GM18498 (cell line): ENCODE measurements around the gene ZNHIT1.

ENCODE experiments used
- ATAC-seq: cut with Tn5 transposase; IDR thresholded peaks from one replicate; pipeline ENCODE4 v1.9.1; 2021; ENCODE audit warnings: mild to moderate bottlenecking, moderate library complexity; ENCODE audit not compliant: unreplicated experiment

ZNHIT1 gene

DNA sequence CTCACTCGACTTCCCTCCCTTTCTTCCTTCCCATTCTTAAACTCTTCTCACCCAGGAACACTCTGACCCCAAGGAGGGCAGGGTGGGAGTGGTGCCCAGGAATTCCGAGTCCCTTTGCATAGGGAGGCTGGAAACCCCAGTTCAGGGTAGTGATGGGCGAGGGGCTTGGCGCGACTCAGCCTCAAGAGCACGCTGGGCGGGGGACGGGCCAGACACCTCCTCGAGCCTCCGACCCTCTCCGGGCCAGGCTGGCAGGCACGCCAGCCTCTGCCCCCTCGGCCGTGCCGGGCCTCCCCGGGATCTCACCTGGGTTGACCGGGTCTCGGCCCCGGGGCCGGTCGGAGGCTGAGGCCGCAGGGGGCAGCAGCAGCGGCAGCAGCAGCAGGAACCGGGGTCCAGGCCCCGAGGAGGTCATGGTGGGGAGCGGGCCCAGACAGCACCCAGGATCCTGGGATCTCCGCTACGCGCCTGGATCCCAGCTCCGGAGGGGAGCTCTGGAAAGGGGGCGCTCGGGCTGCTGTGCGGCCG lies 1.0 kb upstream of the ZNHIT1 start:
- peak; percentile 29 for ATAC-seq

DNA sequence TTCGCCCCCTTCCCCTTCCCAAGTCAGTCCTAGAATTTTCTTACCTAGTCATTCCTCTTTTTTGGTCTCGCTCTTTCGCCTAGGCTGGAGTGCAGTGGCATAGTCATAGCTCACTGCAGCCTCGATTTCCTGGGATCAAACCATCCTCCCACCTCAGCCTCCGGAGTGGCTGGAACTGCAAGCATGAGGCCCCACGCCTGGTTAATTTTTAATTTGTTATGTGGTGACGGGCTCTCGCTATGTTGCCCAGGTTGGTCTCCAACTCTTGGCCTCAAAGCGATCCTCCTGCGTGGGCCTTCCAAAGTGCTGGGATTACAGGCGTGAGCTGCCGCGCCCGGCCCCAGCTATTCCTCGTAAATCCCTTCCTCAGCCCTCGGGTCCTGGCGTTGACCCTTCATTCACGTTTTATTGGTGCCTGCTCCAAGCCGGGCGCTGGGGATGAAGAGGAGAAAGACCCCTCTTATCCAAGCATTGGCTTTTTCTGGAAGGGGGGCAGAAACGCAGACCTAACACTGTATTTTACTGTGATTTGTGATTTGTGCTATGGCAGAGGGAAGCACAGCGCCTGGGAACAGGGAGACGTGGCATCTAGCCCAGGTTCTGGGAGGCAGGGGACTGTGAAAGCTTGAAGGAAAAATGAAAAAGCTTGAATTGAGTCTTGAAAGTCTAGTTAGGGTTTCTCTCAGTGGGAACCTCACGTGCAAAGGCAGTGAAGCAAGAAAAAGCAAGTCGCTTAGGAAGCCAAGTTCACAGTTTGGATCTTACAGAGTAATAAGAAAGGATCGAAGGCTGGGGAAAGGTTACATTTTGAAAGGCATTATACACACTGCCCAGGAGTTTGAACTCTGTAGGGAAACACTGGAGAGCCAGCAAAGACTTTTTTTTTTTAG lies 516 bp downstream of the ZNHIT1 start:
- ATAC-seq: peak; percentile 16

DNA sequence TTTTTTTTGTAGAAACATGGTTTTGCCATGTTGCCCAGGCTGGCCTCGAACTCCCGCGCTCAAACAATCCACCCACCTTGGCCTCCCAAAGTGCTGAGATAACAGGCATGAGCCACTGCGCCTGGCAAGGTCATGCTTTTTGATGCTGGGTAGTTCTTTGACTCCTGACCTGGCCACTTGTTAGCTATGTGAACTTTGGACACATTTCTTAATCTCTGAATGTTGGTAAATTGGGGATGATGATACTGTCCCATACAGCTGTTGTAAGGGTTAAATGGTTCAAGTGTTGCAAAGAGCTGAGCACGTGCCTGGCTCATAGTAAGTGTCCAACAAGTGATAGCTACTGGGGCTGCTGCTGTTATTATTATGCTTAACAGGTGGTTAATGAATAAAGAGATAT lies 2.3 kb downstream of the ZNHIT1 start:
- no peak for ATAC-seq

DNA sequence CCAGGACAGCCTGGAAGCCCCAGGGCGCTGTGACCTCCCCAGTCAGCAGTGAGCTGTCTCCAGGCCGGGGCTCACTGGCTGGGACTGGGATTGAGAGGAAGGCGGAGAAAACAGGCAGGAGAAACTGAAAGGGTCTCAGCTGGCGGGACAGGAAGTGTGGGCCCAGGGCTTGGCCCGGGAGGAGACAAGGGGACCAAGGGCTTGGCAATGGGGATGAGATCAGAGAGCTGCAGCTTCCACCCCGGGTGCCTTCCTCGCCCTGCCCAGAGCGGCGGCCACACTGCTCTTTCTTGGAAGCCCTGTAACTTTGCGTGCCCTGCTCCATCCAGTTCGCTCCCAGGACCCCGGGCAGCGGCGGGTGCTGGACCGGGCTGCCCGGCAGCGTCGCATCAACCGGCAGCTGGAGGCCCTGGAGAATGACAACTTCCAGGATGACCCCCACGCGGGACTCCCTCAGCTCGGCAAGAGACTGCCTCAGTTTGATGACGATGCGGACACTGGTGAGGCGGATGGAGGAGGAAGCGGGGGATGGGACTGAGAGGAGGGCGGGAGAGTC lies 4.4 kb downstream of the ZNHIT1 start:
- ATAC-seq: no peak

DNA sequence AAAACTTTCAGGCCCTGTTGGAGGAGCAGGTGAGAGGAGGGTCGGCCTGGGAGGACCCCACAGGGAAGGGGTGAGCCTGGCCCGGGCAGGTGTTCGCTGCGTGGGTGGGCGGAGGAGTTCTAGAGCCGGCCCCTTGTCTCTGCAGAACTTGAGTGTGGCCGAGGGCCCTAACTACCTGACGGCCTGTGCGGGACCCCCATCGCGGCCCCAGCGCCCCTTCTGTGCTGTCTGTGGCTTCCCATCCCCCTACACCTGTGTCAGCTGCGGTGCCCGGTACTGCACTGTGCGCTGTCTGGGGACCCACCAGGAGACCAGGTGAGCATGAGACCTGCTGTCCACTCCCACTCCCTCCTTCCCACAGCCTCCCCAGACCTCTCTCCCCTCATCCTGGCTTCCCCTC lies 5.6 kb downstream of the ZNHIT1 start:
- no peak for ATAC-seq

DNA sequence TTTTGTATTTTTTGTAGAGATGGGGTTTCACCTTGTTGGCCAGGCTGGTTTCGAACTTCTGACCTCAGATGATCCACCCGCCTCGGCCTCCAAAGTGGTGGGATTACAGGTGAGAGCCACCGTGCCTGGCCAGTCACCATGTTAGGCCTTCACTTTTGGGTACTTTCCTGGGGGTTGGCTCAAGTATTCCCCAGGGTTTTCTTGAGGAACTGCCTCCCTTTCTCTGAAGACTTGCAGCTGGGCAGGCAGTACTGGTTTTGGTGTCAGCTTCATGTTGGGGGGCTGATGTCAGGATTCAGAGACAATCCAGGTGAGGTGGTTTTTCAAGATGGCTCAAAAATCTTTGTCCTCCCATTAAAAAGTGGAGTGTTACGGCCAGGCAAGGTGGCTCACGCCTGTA lies 7.7 kb downstream of the ZNHIT1 start:
- ATAC-seq: no peak

DNA sequence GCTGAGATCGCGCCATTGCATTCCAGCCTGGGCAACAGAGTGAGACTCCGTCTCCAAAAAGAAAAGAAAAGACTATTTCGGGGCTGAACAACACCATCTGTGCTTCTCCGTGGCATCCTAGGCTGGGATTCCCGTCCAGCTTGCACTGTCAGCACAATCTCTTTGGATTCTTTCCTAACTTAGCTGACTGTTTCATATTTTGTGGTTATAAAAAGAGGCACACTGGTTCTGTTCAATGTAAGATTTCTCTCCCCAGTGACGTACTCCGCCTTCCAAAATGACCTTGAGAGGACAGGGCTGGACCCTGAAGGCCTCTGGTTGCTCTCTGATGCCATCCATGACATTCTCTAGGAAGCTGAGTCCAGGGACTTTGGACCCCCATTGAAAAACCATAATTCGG lies 8.8 kb downstream of the ZNHIT1 start:
- ATAC-seq: no peak

DNA sequence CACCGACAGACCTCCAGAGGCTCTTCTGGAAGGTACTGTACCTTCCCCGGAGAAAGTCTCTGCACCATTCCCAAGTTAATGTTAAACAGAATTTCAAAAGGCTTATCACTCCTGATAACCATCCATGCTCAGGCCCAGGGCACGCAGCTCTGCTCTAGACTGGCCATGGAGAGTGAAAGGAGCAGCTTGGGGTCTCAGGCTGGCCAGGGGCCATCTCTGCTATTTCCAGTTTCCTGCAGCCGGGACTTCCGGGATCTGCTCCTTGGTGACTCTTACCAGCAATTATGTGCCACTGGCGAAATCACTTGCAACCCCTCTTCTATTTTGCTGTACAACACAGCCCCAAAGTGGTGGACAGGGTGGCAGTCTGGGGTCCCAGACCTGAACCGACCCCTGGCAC lies 13.7 kb downstream of the ZNHIT1 start:
- no peak for ATAC-seq

DNA sequence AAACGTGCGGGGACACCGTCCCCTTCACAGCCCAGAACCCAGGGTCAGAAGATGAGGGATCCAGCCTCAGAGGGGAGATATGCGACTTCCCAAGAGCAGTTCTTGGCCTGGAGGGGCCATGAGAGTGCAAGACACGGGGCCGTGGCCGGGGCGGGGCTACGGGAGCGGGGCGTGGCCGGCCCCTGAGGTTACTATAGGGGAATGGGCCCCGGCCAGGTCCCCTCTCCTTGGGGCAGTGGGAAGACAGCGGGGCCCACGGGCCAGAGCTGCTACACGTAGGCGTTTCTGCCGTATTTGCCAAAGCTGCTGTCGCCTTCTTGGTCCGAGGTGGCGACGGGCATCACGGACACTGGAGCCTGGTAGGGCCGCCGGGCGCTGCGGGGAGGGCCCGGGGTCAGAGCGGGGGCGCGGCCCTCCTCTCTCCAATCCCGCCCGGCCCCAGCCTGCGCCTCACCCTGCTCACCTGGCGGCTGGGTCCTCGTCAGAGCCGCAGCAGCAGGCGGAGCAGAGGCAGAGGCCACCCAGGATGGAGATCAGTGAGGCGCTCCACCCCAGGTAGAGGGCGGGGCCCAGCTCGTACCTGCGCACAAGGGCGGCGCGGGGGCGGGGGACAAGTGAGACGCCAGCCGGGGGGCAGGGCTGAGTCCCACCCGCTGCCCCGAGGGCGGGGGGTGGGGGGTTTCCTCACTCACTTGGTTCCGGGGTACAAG lies 14.3 kb downstream of the ZNHIT1 start:
- ATAC-seq: no peak

DNA sequence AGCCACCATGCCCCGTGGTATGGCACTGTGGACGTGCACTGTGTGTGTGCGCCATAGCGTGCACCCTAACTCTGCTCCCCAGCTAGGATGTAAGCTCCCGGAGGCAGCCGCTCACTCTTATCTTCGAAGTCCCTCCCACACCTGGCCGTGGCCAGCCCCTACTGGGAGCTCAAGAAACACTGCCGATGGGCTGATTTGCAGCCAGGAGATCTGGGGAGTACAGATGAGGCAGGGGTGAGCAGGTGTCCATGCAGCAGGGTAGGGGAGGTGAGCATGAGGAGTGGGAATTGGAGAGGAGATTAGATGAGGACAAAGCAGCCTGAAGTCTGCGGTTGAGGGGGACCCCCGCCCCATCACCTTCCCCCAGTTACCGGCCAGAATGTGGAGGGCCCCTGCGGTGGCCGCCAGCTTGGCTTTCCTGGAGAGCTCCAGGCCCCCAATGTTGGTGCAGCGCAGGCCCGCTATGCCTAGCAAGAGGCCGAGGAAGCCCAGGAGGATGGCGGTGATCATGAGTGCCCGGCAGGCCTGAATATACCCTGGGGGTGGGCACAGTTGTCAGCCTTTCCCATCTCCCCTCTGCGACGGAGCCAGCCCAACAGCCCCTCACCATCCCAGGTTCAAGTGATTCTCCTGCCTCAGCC lies 16.1 kb downstream of the ZNHIT1 start:
- ATAC-seq: no peak

DNA sequence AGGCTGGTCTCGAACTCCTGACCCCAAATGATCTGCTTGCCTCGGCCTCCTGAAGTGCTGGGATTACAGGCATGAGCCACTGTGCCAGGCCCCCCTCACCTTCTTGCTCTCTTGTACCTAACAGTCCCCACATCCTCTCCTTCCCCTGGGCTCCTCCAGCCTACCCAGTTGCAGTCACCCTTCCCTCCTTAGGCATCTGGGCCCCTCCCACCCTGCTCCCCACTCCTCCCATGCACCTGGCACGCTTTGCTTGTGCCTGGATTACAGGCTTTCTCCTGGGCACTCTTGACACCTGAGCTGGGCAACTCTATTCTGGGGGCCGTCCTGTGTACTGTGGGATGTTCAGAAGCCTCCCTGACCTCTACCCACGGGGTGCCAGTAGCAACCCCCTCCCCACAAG lies 16.7 kb downstream of the ZNHIT1 start:
- no peak for ATAC-seq

DNA sequence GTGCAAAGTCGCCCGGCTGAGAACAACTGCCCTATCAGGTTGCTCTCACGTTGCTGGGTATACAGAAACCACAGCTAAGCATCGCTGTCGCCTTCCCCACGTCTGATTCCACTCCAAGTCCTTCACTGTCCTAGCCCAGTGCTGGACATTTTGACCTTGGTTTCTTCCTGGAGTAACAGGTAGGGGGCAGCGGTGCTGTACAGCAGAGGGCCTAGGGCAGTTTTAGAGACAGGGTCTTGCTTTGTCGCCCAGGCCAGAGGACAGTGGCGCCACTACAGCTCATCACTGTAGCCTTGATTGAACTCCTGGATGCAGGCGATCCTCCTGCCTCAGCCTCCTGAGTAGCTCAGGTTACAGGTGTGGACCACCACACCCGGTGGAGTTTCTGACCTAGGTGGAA lies 17.1 kb downstream of the ZNHIT1 start:
- no peak for ATAC-seq

DNA sequence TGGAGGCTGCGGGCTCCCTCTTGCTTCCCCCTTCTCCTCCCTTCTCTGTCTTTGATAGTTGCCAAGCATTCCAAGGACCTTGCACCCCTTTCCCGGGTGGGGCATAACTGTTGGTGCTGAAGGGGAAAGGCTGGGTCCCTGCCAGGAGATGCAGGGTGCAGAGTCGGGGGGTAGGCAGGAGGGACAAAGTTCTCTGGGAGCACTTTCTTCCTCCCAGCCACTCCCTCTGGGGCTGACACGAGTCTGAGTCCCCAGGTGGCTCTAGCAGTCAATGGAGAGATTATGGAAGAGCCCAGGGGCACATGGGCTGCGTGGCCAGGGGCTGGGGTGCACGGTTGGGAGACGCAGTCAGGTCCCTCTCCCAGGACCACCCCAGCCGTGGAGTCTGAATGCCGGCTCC lies 17.6 kb downstream of the ZNHIT1 start:
- no peak for ATAC-seq

DNA sequence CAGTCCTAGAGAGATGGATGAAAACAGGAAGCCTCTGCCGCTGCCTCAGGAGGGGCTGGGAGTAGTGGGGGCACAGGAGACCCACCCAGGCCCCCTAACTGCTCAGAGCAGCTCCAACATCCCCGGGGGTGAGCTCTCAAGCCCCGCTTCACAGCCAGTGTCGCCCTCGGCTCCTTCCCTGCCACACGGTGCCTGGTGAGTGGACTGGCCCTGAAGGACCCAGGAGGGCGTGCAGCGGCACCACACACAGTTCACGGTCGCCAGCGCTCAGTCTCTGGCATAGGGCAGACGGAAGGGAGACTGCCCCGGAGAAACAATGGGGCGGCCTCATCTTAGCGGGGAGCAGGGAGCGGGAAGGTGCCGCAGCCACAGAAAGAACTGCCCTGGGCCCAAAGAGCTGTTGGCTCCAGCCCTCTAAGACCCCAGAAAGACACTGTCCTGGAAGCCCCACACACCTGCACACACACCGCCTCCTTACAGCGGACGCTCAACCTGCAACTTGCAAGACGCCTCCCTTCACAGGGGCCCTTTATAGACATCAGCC lies 18.4 kb downstream of the ZNHIT1 start:
- no peak for ATAC-seq

DNA sequence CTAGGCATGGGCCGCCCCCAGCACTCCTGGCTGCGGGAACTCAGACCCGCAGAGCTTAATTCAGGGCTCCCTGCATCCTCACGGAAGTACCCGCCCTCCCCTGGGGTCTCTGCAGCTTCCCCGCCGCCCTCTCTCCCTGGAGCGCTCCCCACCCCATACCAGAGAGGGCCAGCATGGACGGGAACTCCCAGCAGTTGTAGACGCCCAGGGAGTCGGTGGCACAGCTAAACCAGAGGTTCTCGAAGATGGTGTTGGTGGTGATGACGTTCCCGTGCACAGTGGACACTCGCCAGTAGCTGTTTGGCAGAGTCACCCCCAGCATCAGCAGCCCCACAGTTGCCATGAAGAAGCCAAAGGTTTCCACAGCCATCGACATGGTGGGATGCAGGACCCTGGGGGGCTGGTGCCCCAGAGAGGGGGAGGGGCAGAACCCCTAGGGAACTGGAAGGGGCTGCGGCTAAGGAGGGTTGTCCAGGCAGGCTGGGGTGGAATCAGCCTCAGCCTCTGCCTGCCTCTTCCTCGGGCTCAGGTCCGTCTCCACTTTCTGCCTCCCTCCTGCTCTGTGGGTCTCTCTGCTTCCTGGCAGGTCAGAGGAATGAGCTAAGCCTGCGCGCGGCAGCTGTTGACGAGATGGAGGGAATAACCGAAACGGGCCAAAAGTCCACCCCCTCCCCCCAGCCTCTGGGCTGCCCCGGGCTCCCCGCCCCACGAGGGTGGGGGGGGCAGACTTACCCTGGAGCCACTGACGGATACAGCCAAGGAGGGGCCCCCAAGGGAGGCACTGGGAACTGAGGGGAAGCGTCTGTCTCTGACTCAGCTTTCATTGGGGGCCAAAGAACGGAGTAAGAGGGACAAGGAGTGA lies 19.5 kb downstream of the ZNHIT1 start, which contains the start of gene CLDN15:
Gene CLDN15, minus strand, starts transcription at position 597 of the 862 bp plus-strand sequence. Its CDS starts 221 bp downstream, at position 376.
- no peak for ATAC-seq

DNA sequence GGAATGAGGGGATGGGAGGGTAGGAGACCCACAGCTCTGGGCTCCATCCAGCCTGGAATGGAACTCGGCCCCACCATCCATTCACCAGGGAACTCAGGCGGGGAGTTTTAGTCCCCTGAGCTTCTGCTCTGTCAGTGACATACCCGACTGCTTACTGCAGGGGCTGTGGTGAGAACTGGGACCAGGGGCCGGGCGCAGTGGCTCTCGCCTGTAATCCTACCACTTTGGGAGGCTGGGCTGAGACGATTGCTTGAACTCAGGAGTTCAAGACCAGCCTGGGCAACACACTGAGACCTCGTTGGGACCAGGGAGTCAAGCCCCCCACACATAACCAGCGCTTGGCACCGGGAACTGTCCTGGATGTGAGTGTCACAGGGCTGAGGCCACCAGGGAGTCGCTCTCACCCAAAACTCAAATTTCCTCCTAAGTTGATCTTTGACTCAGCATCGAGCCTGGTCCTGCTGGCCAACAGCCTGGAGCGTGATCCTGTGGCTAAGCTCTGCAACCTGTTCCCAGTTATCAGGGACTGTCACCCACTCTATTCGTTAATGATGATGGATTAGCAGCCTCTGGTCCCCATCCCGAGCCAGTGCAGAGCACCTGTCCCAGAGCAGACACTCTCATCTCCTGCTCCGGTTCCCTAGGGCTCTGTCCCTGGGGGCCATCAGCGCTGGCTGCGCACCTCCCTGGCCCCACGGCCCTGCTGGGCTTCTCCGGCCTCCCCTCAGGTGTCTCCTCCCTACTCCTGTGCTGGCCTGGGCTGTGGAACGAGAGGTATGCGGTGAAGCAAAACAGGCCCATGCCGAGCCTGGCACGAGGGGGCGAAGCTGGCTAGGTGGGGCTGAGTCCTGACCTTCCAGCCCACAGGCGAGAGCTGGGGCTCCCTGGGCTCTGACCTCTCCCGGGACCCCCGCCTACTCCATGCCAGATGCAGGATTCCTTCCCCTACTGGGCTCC lies 20.5 kb downstream of the ZNHIT1 start:
- ATAC-seq: no peak

DNA sequence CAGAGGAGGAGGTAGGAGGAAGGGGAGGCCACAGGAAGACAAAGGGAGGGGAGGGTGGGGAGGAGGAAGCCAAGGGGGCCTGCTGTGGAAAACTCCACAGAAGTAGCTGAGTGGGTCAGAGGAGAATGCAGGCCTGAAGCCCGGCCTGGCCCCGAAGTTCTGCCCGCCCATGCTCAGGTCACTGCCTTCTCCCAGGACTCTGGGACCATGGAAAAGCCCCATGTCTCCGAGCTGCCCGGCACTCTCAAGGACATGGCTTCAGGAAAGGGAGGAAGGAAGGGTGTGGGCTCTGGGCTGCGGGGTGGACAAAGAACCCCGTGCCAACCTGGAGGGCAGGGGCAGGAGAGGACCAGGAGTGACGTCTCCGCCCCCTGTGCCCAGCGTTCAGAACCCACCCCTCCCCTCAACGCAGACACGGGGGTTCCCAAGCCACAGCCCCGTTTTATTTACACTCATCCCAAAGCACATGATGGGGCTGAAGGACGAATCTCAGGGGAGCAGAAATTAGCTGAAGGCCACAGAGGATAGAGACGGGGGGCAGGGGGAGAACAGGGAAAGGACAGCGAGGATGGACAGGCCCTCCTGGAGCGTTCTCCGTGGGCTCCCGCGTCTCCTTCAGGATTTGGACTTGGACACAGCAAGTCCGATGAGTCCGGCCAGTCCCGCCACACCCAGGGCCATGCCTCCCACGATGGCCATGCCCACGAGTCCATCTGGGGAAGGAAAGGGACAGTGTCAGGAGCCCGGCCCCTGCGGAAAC lies 21.4 kb downstream of the ZNHIT1 start:
- ATAC-seq: no peak

DNA sequence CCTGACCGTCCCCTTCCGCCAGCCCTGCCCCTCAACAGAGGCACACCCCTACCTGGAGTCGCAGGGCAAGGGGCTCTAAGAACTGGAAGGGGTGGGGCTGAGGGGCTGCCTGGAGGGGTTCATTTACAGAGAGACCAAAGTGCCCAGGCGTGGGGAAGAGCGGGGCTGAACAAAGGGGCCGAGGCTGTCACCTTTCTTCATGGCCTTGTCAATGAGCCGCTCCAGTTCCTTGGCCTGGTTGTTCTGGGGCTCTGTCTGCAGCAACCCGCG lies 21.9 kb downstream of the ZNHIT1 start:
- no peak for ATAC-seq
